Gastrocnemius medialis (tissue), 4 donors: ENCODE results near the gene ANO6. TPM values are rescaled to one million over a fixed set of nuclear protein-coding genes. Genes with fewer than 3 reads are reported as not detected.

Experiments
- ATAC-seq, 2 donors: fragments of 150-250 bp; one replicate each; pipeline ENCODE4 v1.9.1; 2016
- DNase-seq, 2 donors: peaks; one replicate each; pipeline ENCODE4 v3.0.0-alpha.2; 2019
- H3K27ac ChIP-seq, 4 donors: fragments of 200-600 bp; sonication (generic); 1 replicate in 1 of 4; 2 replicates in 3 of 4; pipeline ENCODE4 v1.5.1; 2016 to 2018; ENCODE audit warnings: mild to moderate bottlenecking in 2 of 4, moderate library complexity in 1 of 4
- H3K27me3 ChIP-seq, 3 donors: fragments of 200-600 bp; sonication (generic) in 2 of 3; 1 replicate in 1 of 3; 2 replicates in 2 of 3; pipeline versions ENCODE4 v1.5.1 to v1.6.0; 2016 to 2019; ENCODE audit warnings: mild to moderate bottlenecking in 1 of 3, moderate library complexity in 1 of 3
- H3K36me3 ChIP-seq, 2 donors: fragments of 200-600 bp; sonication (generic) in 1 of 2; one replicate each; pipeline ENCODE4 v1.5.1; 2017 to 2018
- H3K4me1 ChIP-seq, 2 donors: fragments of 200-600 bp; sonication (generic) in 1 of 2; one replicate each; pipeline ENCODE4 v1.5.1; 2016 to 2017; ENCODE audit warnings: mild to moderate bottlenecking in 2 of 2
- H3K4me3 ChIP-seq, 4 donors: fragments of 200-600 bp; sonication (generic) in 3 of 4; 1 replicate in 1 of 4; 2 replicates in 3 of 4; pipeline ENCODE4 v1.5.1; 2016 to 2019; ENCODE audit warnings: mild to moderate bottlenecking in 2 of 4
- H3K9me3 ChIP-seq, 3 donors: fragments of 200-600 bp; sonication (generic) in 2 of 3; 1 replicate in 1 of 3; 2 replicates in 2 of 3; pipeline ENCODE4 v1.5.1; 2016 to 2019
- POLR2A ChIP-seq, 2 donors: fragments of 450-650 bp; IDR thresholded peaks; one replicate each; pipeline ENCODE4 v1.6.1; 2017; ENCODE audit warnings: antibody characterized with exemption in 2 of 2, mild to moderate bottlenecking in 2 of 2, moderate library complexity in 2 of 2
- in situ Hi-C, 4 donors: fragments of 200-750 bp; cut with MboI; loops; one replicate each; pipeline versions ENCODE4 v1.15.0 to v1.8.0; 2017; ENCODE audit warnings: low sequenced_read_pairs in 4 of 4
- intact Hi-C: fragments of 100-400 bp; cut with DNase I; formaldehyde crosslinking; loops from one replicate; pipeline ENCODE4 v1.15.1; 2023; ENCODE audit warnings: low total_unique reads
- total RNA-seq, 4 donors: library from RNA; depleted of rRNA; stranded (reverse); fragments of >200 nt; gene quantifications; one replicate each; pipeline versions ENCODE4 v1.1.0 to v1.2.3, GENCODE V29; 2016
- TF ChIP-seq, protein P1 (sequence below), 5 experiments: fragments of 450-650 bp in 3 of 5; fragments of 200-600 bp in 2 of 5; sonication (generic) in 2 of 5; IDR thresholded peaks in 4 of 5; conservative IDR thresholded peaks in 1 of 5; 1 replicate in 4 of 5; 2 replicates in 1 of 5; pipeline ENCODE4 v1.5.1; 2016 to 2019; ENCODE audit warnings: antibody characterized with exemption in 5 of 5, mild to moderate bottlenecking in 3 of 5, moderate library complexity in 3 of 5

The ANO6 gene
- total RNA-seq, 4 donors from 2014 or later = 75.4 to 100 (median 91.8) TPM

GRCh38 chr12:45303945-45304344 is 88.0 kb downstream of the ANO6 start:
- Histone ChIP-seq H3K27ac (peak overlapping the region; percentile 68 to 93 (median 90)), H3K4me3 (no peak overlapping the region), H3K9me3 (no peaks in the 10 kb centered on the region), H3K4me1 (peaks cover 89 to 90% of the 10 kb centered on the region in 2 donors), H3K36me3 (no peaks in the 10 kb centered on the region), H3K27me3 (no peaks in the 10 kb centered on the region)
- ATAC-seq (peak in 1 of 2 donors; percentile 61), DNase-seq (no peak)
- intact Hi-C loops (no loop called here), in situ Hi-C loops (no loop called here)
- no peak for TF ChIP-seq POLR2A (IDR thresholded peaks at IDR 0.05)
- TF ChIP-seq, protein P1, sequence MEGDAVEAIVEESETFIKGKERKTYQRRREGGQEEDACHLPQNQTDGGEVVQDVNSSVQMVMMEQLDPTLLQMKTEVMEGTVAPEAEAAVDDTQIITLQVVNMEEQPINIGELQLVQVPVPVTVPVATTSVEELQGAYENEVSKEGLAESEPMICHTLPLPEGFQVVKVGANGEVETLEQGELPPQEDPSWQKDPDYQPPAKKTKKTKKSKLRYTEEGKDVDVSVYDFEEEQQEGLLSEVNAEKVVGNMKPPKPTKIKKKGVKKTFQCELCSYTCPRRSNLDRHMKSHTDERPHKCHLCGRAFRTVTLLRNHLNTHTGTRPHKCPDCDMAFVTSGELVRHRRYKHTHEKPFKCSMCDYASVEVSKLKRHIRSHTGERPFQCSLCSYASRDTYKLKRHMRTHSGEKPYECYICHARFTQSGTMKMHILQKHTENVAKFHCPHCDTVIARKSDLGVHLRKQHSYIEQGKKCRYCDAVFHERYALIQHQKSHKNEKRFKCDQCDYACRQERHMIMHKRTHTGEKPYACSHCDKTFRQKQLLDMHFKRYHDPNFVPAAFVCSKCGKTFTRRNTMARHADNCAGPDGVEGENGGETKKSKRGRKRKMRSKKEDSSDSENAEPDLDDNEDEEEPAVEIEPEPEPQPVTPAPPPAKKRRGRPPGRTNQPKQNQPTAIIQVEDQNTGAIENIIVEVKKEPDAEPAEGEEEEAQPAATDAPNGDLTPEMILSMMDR (IDR thresholded peaks at IDR 0.05 in 4 of 5, conservative IDR thresholded peaks at IDR 0.05 in 1 of 5) = no peak

DNA sequence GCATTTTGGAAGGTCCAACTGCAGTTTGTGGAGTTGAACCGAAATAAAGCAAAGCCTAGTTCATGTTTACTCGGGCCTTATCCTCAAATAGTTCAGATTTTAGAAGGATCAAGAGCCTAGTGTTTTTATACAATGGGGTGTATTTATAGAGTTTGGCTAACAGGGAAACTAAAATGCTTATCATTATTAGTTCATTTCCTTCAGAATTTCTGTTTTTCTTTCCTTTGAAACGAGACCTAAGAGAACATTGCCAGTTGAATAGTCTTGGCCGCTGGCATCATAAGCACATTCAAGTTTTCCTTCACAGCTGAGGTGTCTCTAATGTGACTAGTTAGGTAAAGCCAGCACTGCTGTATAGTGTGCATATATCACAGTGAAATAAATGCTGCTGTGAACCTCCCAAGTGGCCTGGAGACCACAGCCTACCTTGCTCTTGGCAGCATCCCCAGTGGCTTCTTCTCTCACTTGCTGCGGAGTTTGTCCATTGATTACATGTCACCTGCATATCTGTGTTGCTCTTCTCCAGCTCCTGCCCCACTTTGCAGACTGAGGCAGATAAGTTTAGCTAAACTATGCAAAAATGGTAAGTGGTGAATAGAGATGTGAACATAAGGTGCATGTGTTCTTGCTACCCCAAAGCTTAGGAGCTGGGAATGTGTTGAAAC is 88.8 kb downstream of the ANO6 start:
- TF ChIP-seq POLR2A (IDR thresholded peaks at IDR 0.05) = no peak
- TF ChIP-seq, protein P1 (IDR thresholded peaks at IDR 0.05 in 4 of 5, conservative IDR thresholded peaks at IDR 0.05 in 1 of 5) = no peak
- Histone ChIP-seq H3K9me3 (no peaks in the 10 kb centered on the region), H3K36me3 (no peaks in the 10 kb centered on the region), H3K27ac (peak overlapping the region; percentile 68 to 93 (median 90)), H3K4me1 (peaks cover 89 to 90% of the 10 kb centered on the region in 2 donors), H3K4me3 (no peak overlapping the region), H3K27me3 (no peaks in the 10 kb centered on the region)
- intact Hi-C loops = no loop called here
- no peak for DNase-seq
- in situ Hi-C loops = no loop called here
- no peak for ATAC-seq

GRCh38 chr12:45305907-45306306 is 90.0 kb downstream of the ANO6 start:
- Histone ChIP-seq H3K27ac (peak overlapping the region; percentile 68 to 93 (median 90)), H3K36me3 (no peaks in the 10 kb centered on the region), H3K9me3 (no peaks in the 10 kb centered on the region), H3K4me3 (no peak overlapping the region), H3K4me1 (peaks cover 90 to 93% of the 10 kb centered on the region in 2 donors), H3K27me3 (no peaks in the 10 kb centered on the region)
- peak; percentile 54 to 58 for DNase-seq
- ATAC-seq = peak; percentile 79 to 84
- TF ChIP-seq, protein P1 (IDR thresholded peaks at IDR 0.05 in 4 of 5, conservative IDR thresholded peaks at IDR 0.05 in 1 of 5) = no peak
- no peak for TF ChIP-seq POLR2A (IDR thresholded peaks at IDR 0.05)
- intact Hi-C loops (no loop called here), in situ Hi-C loops (no loop called here)

- H3K4me1 ChIP-seq = peaks cover 53 to 59% of the 10 kb centered on the region in 2 donors
- DNase-seq (no peak), ATAC-seq (peak in 1 of 2 donors; percentile 6)
- H3K36me3 ChIP-seq = peaks cover 0 to 5% of the 10 kb centered on the region in 2 donors
- H3K27me3 ChIP-seq = no peaks in the 10 kb centered on the region
- H3K9me3 ChIP-seq = no peaks in the 10 kb centered on the region
- in situ Hi-C loops (no loop called here), intact Hi-C loops (no loop called here)
- no peak overlapping the region for H3K4me3 ChIP-seq
- no peak for TF ChIP-seq POLR2A (IDR thresholded peaks at IDR 0.05)
- TF ChIP-seq, protein P1 (IDR thresholded peaks at IDR 0.05 in 4 of 5, conservative IDR thresholded peaks at IDR 0.05 in 1 of 5) = no peak
- peak overlapping the region; percentile 24 to 90 (median 78) for H3K27ac ChIP-seq
These were observed 94.1 kb downstream of the ANO6 start for GRCh38 chr12:45309836-45310626.
